Fibroblast of villous mesenchyme (primary cell): ENCODE measurements around the gene MYO1D. TPM values are rescaled to one million over a fixed set of nuclear protein-coding genes. Genes with fewer than 3 reads are reported as not detected.
A peak's percentile ranks its signal among the peaks of the same experiment; 100 is the strongest.

Experiments
- DNase-seq: peaks from one replicate; pipeline ENCODE4 v3.0.0-alpha.2; 2010; ENCODE audit warnings: low read depth
- H3K4me3 ChIP-seq: 2 replicates; pipeline ENCODE4 v1.5.1; 2011; ENCODE audit warnings: low read depth, mild to moderate bottlenecking, low read length
- total RNA-seq: library from RNA; depleted of rRNA; stranded (reverse); fragments of >200 nt; gene quantifications from 2 replicates; pipeline ENCODE4 v1.2.3, GENCODE V29; 2012
- TF ChIP-seq, protein P1 (sequence below): IDR thresholded peaks from 2 replicates; pipeline ENCODE4 v1.5.1; 2012; ENCODE audit warnings: low read depth, mild to moderate bottlenecking, low read length; ENCODE audit not compliant: insufficient read depth

Gene MYO1D
- total RNA-seq, 1 donor: 19.0 TPM

DNA sequence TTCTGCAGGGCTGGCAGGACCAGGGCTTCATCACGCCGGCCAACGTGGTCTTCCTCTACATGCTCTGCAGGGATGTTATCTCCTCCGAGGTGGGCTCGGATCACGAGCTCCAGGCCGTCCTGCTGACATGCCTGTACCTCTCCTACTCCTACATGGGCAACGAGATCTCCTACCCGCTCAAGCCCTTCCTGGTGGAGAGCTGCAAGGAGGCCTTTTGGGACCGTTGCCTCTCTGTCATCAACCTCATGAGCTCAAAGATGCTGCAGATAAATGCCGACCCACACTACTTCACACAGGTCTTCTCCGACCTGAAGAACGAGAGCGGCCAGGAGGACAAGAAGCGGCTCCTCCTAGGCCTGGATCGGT is 388.8 kb downstream of the MYO1D start:
- TF ChIP-seq, protein P1, sequence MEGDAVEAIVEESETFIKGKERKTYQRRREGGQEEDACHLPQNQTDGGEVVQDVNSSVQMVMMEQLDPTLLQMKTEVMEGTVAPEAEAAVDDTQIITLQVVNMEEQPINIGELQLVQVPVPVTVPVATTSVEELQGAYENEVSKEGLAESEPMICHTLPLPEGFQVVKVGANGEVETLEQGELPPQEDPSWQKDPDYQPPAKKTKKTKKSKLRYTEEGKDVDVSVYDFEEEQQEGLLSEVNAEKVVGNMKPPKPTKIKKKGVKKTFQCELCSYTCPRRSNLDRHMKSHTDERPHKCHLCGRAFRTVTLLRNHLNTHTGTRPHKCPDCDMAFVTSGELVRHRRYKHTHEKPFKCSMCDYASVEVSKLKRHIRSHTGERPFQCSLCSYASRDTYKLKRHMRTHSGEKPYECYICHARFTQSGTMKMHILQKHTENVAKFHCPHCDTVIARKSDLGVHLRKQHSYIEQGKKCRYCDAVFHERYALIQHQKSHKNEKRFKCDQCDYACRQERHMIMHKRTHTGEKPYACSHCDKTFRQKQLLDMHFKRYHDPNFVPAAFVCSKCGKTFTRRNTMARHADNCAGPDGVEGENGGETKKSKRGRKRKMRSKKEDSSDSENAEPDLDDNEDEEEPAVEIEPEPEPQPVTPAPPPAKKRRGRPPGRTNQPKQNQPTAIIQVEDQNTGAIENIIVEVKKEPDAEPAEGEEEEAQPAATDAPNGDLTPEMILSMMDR: no peak
- H3K4me3 ChIP-seq: no peak overlapping the region
- DNase-seq: no peak

DNA sequence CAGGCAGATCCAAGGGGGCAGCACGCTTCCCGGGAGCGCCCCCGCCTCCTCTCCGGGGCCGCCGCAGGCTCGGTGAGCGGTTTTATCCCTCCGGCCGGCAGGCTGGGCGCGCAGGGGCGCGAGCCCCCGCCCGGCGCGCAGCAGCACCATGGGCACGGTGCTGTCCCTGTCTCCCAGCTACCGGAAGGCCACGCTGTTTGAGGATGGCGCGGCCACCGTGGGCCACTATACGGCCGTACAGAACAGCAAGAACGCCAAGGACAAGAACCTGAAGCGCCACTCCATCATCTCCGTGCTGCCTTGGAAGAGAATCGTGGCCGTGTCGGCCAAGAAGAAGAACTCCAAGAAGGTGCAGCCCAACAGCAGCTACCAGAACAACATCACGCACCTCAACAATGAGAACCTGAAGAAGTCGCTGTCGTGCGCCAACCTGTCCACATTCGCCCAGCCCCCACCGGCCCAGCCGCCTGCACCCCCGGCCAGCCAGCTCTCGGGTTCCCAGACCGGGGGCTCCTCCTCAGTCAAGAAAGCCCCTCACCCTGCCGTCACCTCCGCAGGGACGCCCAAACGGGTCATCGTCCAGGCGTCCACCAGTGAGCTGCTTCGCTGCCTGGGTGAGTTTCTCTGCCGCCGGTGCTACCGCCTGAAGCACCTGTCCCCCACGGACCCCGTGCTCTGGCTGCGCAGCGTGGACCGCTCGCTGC is 389.3 kb downstream of the MYO1D start:
- TF ChIP-seq, protein P1: no peak
- H3K4me3 ChIP-seq: peak overlapping the region; percentile 55
- DNase-seq: peak; percentile 13

GRCh38 chr17:32486701-32487472 is 390.0 kb downstream of the MYO1D start, which contains the start of gene CDK5R1:
Gene CDK5R1 (plus strand): TSS chr17:32486993. CDS start chr17:32487621, 628 bp downstream.
- DNase-seq: peak; percentile 69
- peak within 1 kb of the TSS; percentile 55 for H3K4me3 ChIP-seq

DNA sequence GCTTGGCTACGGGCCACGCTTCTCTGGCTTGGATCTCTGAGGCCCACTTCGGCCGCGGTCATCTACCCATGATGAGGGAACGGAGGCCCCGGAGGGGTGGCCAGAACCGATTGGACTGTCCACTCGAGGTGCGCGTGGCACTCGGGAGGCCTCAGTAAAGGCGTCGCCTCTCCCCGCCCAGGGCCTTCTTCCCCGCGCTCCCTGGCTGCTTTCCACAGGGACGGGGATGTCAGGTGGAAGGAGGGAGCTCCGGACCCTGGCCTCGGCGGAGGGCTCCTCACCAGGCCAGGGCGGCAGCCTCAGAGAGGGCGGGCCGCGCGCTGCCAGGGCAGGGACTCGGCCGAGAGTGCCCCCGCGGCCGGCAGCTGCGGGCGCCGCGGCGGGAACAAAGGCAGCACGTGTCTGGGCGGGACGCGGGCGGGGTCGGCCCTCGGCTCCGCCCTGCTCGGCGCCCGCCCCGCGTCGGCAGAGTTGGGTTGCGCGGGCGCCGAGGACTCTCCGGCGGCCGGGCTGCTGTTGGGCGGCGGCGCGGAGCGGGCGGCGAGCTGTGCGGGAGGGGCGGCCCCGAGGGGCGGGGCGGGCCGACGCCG is 390.7 kb downstream of the MYO1D start:
- DNase-seq: peak; percentile 56
- peak overlapping the region; percentile 52 for H3K4me3 ChIP-seq
- TF ChIP-seq, protein P1: no peak

More at GRCh38 chr17:32486701-32487472, 390.0 kb downstream of the MYO1D start, which contains the start of gene CDK5R1:
- TF ChIP-seq, protein P1: no peak

DNA sequence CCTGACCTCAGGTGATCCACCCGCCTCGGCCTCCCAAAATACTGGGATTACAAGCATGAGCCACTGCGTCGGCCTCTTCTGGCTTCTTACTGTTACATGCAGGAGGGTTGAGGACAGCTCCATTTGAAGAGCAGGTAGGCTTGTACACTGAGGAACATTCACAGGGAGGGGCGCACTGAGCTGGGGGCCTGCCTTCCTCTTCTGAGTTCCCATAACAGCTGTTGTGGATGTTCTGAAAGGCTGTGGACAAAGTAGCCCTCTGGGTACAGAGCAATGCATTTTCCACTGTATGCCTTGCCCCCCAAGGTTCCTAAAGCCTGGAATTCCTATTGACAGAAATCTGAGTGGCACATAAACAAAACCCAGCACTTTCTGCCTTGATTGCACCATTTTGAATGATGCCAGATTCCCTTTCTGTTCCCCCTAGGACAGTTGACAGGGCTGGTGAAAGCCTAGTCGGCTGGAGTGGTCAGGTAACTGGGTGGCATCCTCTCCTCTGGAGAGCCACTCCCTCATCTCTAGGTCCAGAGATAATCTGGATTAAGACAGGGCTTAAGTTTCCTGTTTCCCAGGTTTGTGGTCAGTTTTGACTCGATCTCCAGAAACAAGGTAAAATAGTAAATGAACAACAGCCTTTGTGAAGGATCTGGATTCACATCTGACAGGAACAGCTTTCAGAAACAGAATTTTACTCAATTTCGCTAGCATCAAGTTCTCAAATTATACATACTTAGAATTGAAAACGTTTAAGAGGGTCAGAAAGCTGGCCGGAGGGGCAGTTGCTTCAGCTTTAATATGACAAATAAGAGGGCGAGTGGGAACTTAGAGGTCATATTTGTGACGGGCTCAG is 391.4 kb downstream of the MYO1D start:
- no peak overlapping the region for H3K4me3 ChIP-seq
- no peak for DNase-seq

More for the DNA sequence above, 391.4 kb downstream of the MYO1D start:
- TF ChIP-seq, protein P1: no peak
